Naive thymus-derived CD8-positive, alpha-beta T cell (primary cell): Measurements from ENCODE around the gene C10orf143. TPM values are rescaled to one million over a fixed set of nuclear protein-coding genes. Genes with fewer than 3 reads are reported as not detected.
"Not testable (repeated sequence)": the region's sequence is repeated elsewhere in the genome, so short reads cannot be mapped to it uniquely, and the experiment has no call there.

Source experiments
- ATAC-seq, 2 donors: fragments of 150-1000 bp; cut with Tn5 transposase in 1 of 2; sonication (Bioruptor Pico), chemical (Tn5 transposase) in 1 of 2; 1 replicate in 1 of 2; 2 replicates in 1 of 2; pipeline ENCODE4 v1.10.0; 2021; ENCODE audit warnings: mild to moderate bottlenecking in 2 of 2, moderate library complexity in 2 of 2
- POLR2A ChIA-PET: fragments of 350-600 bp; sonication (Branson Sonifier 250); formaldehyde crosslinking; loops from one replicate; lab custom pipeline; 2021; ENCODE audit warnings: antibody characterized with exemption; lab: Charles Lee
- DNase-seq, 10 donors: peaks; one replicate each; pipeline versions ENCODE4 v3.0.0 to v3.0.0-alpha.2; 2020 to 2022
- H3K27ac Mint-ChIP-seq, 10 donors: one replicate each; pipeline ENCODE4 v1.8.0; 2020 to 2022; ENCODE audit warnings: mild to moderate bottlenecking in 10 of 10, mixed read lengths in 10 of 10, moderate library complexity in 4 of 10, inconsistent platforms in 1 of 10
- H3K27me3 Mint-ChIP-seq, 5 donors: one replicate each; pipeline ENCODE4 v1.8.0; 2021 to 2022; ENCODE audit warnings: mixed read lengths in 5 of 5
- H3K36me3 Mint-ChIP-seq, 3 donors: one replicate each; pipeline ENCODE4 v1.8.0; 2020 to 2022; ENCODE audit warnings: mixed read lengths in 3 of 3, mild to moderate bottlenecking in 2 of 3, inconsistent platforms in 1 of 3
- H3K4me1 Mint-ChIP-seq, 4 donors: one replicate each; pipeline ENCODE4 v1.8.0; 2021 to 2022; ENCODE audit warnings: mixed read lengths in 4 of 4
- H3K4me3 Mint-ChIP-seq, 10 donors: one replicate each; pipeline ENCODE4 v1.8.0; 2020 to 2022; ENCODE audit warnings: mild to moderate bottlenecking in 10 of 10, mixed read lengths in 10 of 10, moderate library complexity in 6 of 10, inconsistent platforms in 1 of 10
- H3K9me3 Mint-ChIP-seq, 9 donors: one replicate each; pipeline ENCODE4 v1.8.0; 2020 to 2022; ENCODE audit warnings: mixed read lengths in 9 of 9, mild to moderate bottlenecking in 3 of 9, inconsistent platforms in 1 of 9, moderate library complexity in 1 of 9
- polyA plus RNA-seq, 3 donors: library from polyadenylated mRNA; unstranded; fragments of 300-500 nt; fragmentation: Illumina TruSeq; gene quantifications; one replicate each; pipeline ENCODE4 v1.2.3, GENCODE V29; 2021
- total RNA-seq, 8 experiments: library from RNA in 2 of 8; stranded (reverse) in 2 of 8; gene quantifications; one replicate each; pipeline ENCODE4 v1.2.3 and lab custom pipeline; 2021 to 2026

The C10orf143 gene
- total and polyA plus RNA-seq, 5 experiments from 2014 or later = 17.5 to 48.1 (median 28.6) TPM

DNA sequence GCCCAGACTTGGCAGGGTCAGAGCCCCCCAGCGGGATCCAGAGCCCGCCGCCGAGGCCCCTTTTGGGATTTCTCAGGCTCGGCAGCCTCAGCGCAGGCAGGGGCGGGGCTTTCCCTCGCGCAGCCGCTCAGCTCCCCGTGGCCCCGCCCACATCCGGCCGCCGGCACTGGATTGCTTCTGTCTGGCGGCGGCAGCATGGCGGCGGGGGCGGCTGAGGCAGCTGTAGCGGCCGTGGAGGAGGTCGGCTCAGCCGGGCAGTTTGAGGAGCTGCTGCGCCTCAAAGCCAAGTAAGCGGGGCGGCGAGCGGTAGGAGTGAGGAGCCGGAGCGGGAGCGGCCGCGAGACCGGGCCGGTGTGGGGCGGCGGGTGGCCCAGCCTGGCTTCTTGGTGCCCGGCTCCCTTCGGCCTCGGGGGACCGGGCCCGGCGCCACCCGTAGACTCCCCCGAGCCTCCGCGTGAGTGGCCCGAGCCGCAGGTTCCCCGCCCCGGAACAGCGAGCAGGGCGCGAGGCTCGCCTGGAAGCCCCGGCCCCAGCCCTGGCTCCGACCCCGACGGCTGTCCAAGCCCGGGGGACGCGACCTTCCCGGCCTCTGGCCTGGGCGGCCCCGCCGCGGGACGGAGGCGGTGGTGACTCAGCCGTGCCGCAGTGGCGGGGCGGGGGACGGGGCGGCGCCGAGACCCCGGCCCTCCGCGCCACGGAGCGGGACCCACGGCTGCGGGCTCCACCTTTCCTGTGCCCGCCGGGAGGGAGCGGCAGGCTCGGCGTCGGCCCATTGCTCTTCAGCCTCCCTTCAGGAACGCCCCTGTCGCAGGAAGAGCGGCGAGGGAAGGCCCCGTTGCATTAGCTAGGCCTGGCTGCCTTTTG lies 25.8 kb upstream of the C10orf143 start, which contains the start of gene GLRX3:
GLRX3 (plus strand) TSS at position 166 of the 864 bp plus-strand sequence; CDS start at position 196, 30 bp downstream.
- peaks cover 0 to 10% (median 4%) of the 10 kb centered on the region in 5 donors for H3K27me3 Mint-ChIP-seq
- peak; percentile 93 to 96 for ATAC-seq
- POLR2A ChIA-PET = interaction anchor here (0.7 to 3.9 kb wide), 3 partner anchors 9 to 26 kb away, joined by 3 to 105 read pairs (median 3); partner anchors contain the start of gene C10orf143
- peak; percentile 75 to 96 (median 87) for DNase-seq
- H3K4me3 Mint-ChIP-seq = peak within 1 kb of the TSS; percentile 88 to 96 (median 92)
- H3K36me3 Mint-ChIP-seq = peaks cover 0 to 6% (median 0%) of the 10 kb centered on the region in 3 donors
- no peaks in the 10 kb centered on the region for H3K9me3 Mint-ChIP-seq
- peaks cover 10 to 46% (median 39%) of the 10 kb centered on the region in 4 donors for H3K4me1 Mint-ChIP-seq
- peak within 1 kb of the TSS; percentile 59 to 94 (median 90) for H3K27ac Mint-ChIP-seq

DNA sequence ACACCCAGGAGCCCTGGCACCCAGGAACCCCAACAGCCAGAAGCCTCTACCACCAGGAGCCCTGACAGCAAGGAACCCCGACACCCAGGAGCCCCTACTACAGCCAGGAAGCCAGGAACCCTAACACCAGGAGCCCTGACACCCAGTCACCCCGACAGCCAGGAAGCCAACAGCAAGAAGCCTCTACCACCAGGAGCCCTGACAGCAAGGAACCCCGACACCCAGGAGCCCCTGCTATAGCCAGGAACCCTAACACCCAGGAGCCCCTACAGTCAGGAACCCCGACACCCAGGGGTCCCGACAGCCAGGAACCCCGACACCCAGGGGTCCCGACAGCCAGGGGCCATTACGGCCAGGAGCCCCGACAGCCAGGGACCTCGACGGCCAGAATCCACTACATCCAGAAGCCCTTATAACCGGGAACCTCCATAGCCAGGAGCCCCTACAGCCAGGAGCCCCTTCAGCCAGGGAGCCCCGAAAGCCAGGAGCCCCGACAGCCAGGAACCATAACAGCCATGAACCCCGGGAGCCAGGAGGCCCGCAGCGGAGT lies 25.1 kb upstream of the C10orf143 start:
- Mint-ChIP-seq H3K27me3 (peaks cover 3 to 17% (median 9%) of the 10 kb centered on the region in 5 donors), H3K36me3 (peaks cover 0 to 6% (median 0%) of the 10 kb centered on the region in 3 donors), H3K4me1 (peaks cover 8 to 40% (median 35%) of the 10 kb centered on the region in 4 donors), H3K4me3 (peak overlapping the region; percentile 86 to 96 (median 92)), H3K27ac (peak overlapping the region; percentile 35 to 92 (median 72)), H3K9me3 (no peaks in the 10 kb centered on the region)
- DNase-seq (no peak), ATAC-seq (peak in 1 of 2 donors; percentile 23)
- POLR2A ChIA-PET = interaction anchor here (0.7 to 3.9 kb wide), 3 partner anchors 9 to 25 kb away, joined by 3 to 105 read pairs (median 3); partner anchors contain the start of gene C10orf143

DNA sequence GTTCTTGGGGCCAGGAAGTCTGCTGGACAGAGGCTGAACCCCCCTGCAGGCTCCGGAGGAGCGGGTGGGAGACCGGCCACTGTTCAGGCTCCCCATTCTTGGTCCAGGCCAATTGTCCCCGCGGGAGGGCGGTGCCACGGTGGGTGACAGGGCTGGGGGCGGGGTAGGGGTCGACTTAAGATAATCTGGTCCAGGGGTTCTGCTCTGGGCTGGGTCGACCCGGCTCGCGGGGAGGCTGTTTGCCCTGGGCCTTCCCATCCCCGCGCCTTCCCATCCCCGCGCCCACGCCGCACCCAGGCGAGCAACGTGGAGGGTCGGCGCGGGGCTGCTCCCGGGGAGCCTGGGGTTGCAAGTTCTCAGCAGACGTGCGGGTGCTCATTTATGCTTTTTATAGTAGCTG lies 18.3 kb upstream of the C10orf143 start:
- POLR2A ChIA-PET = interaction anchor here (1.6 kb wide), 1 partner anchor 18 kb away, joined by 7 read pairs; no protein-coding TSS in a partner anchor

DNA sequence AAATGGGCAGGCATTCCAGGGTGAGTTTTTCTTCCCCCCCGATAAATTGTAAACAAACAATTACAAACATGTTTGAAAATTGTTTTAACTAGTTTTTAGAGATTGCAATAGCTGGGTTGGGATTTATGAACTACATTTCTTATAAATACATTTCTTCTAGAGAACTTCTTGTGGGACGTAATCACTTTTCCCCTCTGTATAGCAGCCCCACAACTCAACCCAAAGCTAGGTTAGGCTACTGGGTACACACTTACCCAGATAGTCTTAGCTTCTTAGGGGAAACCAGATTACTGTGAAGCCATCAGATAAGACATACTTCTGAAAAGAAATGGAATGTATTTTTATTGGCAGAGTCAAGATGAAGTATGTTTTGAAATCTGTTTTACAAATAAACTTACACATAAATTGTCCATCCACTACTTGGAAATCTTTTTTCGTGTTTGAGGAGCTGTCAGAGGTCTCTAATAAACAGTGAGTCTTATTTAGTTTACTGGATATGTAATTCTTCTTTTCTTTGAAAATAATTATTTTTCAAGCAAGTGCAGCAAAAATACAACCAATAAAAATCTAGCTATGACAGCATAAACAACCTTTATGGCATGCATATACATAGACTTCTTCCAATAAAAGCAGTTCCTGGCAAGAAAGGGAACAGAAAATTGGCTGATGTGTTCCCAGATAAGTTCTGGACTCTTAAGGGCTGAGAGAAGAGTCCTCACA lies 17.6 kb upstream of the C10orf143 start:
- Mint-ChIP-seq H3K27ac (no peak overlapping the region), H3K36me3 (no peaks in the 10 kb centered on the region), H3K9me3 (no peaks in the 10 kb centered on the region), H3K4me1 (peaks cover 6 to 10% (median 7%) of the 10 kb centered on the region in 4 donors), H3K27me3 (peaks cover 10 to 35% (median 18%) of the 10 kb centered on the region in 5 donors), H3K4me3 (no peak overlapping the region)
- DNase-seq (no peak), ATAC-seq (no peak)
- POLR2A ChIA-PET = interaction anchor here (0.8 to 1.6 kb wide), 3 partner anchors 17 to 1096 kb away, joined by 3 to 7 read pairs (median 7); no protein-coding TSS in a partner anchor

More for the DNA sequence above, 18.3 kb upstream of the C10orf143 start:
- DNase-seq = no peak
- Mint-ChIP-seq H3K27me3 (peaks cover 10 to 37% (median 18%) of the 10 kb centered on the region in 5 donors), H3K4me1 (peaks cover 6 to 10% (median 7%) of the 10 kb centered on the region in 4 donors), H3K27ac (no peak overlapping the region), H3K36me3 (no peaks in the 10 kb centered on the region), H3K9me3 (no peaks in the 10 kb centered on the region), H3K4me3 (no peak overlapping the region)
- no peak for ATAC-seq

DNA sequence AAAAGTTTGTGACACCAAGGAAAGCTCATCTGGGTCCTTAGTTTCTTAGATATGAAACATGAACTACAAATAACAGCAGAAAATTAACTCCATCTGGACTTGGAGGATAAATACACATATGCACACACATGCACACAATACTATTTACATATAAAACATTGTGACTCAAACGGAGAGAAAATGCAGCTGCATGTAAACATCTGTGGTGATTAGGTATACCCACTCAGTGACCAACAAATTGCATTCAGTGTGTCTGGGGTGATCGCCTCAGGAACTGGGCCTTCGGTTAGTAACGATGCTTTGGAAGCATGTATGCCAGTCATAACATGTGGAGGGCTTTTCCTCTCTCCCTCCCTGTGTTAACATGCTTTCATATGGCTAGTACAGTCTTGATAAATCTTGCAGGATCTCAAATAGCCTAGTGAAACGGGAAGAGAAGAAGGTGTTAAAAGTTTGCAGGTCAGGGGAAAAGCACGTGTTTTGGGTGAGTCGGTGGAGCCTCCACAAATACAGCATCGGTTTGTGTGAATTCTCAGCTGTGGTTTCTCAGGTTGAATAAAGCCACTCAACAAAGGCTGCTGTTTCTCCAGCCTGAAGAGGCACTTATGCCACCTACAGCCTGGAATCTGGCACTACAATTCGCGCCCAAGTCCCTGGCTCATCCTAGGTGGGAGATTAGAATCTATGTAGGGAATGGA lies 16.9 kb upstream of the C10orf143 start:
- peak in 8 of 10 donors; percentile 24 to 60 (median 46) for DNase-seq
- Mint-ChIP-seq H3K27ac (no peak overlapping the region), H3K27me3 (peaks cover 10 to 35% (median 18%) of the 10 kb centered on the region in 5 donors), H3K4me3 (no peak overlapping the region), H3K9me3 (no peaks in the 10 kb centered on the region), H3K36me3 (no peaks in the 10 kb centered on the region), H3K4me1 (peaks cover 6 to 10% (median 7%) of the 10 kb centered on the region in 4 donors)
- ATAC-seq = peak; percentile 91 to 99
- POLR2A ChIA-PET = interaction anchor here (0.6 to 1.6 kb wide), 5 partner anchors 9 to 1096 kb away, joined by 3 to 7 read pairs (median 5); partner anchors contain the start of gene GLRX3

DNA sequence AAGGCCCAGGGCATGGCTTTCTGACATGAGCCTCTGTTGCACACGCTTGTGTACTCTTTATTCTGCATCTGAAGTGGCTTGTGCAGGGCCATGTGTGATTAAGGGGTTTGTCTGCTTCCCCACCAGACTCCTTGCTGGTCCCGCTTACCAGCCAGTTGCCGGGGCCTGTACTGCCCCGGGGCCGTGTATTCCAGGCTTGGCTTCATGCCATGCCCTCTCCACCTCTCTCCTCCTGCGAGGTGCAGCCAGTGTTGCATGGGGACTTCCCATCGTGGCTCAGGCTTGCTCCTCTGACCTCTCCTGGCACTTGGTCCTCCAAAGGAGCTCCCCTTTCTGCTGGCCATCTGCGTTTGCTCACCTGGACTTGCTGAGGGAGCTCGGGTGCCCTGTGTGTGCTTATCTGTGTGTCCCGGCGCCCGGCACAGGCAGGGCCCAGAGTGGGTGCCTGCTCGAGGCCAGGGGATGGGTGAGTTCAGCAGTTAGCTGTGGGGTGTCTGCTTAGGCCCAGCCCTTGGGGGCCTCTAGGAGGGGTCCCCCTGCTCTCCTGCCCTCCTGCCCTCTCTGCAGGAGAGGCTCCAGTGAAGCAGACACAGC lies 11.0 kb upstream of the C10orf143 start:
- no peaks in the 10 kb centered on the region for H3K4me1 Mint-ChIP-seq
- peaks cover 0 to 7% (median 0%) of the 10 kb centered on the region in 3 donors for H3K36me3 Mint-ChIP-seq
- DNase-seq (no peak), ATAC-seq (no peak)
- H3K27ac Mint-ChIP-seq = no peak overlapping the region
- H3K27me3 Mint-ChIP-seq = peaks cover 0 to 3% (median 0%) of the 10 kb centered on the region in 5 donors
- H3K9me3 Mint-ChIP-seq = peaks cover 0 to 16% (median 5%) of the 10 kb centered on the region in 9 donors
- H3K4me3 Mint-ChIP-seq = no peak overlapping the region
- POLR2A ChIA-PET = interaction anchor here (1.1 kb wide), 1 partner anchor 10 kb away, joined by 3 read pairs; the partner anchor contains the start of gene C10orf143

DNA sequence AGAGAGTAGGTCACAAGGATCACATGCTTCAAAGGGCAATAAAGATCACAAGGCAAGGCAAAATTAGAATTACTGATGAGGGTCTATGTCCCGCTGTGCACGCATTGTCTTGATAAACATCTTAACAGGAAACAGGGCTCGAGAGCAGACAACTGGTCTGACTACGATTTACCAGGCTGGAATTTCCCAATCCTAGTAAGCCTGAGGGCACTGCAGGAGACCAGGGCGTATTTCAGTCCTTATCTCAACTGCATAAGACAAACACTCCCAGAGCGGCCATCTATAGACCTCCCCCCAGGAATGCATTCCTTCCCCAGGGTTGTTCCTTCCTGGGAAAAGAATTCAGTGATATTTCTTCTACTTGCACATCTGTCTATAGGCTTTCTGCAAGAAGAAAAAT lies 6.9 kb upstream of the C10orf143 start:
- H3K27me3 Mint-ChIP-seq, ATAC-seq, POLR2A ChIA-PET, DNase-seq, H3K4me3 Mint-ChIP-seq, H3K4me1 Mint-ChIP-seq: not testable (repeated sequence)
- Mint-ChIP-seq H3K36me3 (peaks cover 0 to 12% (median 4%) of the 10 kb centered on the region in 3 donors), H3K9me3 (peaks cover 0 to 22% (median 7%) of the 10 kb centered on the region in 9 donors), H3K27ac (peak overlapping the region in 1 of 10 donors; percentile 24)

DNA sequence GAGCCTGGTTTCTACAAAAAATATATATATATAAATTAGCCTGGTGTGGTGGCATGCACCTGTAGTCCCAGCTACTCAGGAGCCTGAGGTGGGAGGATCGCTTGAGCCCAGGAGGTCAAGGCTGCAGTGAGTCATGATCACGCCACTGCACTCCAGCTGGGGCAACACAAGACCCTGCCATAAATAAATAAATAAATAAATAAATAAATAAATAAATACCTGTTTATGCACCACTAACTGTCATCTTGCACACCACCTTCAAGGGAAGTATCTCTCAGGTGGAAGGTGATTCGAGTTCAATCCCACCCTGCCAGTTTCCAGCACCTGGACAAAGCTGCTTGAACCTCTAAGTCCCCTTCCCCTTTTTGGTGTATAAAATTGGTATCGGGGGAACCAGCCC lies 6.3 kb upstream of the C10orf143 start:
- H3K27ac Mint-ChIP-seq, DNase-seq, H3K4me3 Mint-ChIP-seq, ATAC-seq, H3K27me3 Mint-ChIP-seq: not testable (repeated sequence)
- POLR2A ChIA-PET = interaction anchor here (0.9 kb wide), 1 partner anchor 19 kb away, joined by 3 read pairs; the partner anchor contains the start of gene GLRX3
- Mint-ChIP-seq H3K36me3 (peaks cover 0 to 12% (median 4%) of the 10 kb centered on the region in 3 donors), H3K9me3 (peaks cover 0 to 22% (median 7%) of the 10 kb centered on the region in 9 donors), H3K4me1 (peaks cover 5 to 14% (median 10%) of the 10 kb centered on the region in 4 donors)

DNA sequence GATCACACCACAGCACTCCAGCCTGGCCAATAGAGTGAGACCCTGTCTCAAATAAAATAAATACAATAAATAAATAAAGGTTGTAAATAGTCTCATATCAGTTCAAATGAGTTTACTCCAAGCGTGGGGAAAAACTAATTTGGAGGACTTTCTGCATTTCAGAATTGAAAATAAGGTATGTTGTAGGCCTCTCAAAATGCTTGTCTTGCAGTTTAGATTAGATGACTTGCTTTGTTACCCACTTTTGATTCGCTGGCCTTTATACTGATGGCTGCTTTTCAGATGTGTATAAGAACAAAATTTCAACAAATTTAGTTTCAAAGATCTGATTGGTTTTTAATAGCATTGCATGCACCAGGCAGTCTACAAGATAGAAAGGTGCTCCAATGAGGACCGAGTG lies 2.2 kb upstream of the C10orf143 start:
- ATAC-seq (no peak), DNase-seq (no peak)
- peak overlapping the region in 3 of 10 donors; percentile 1 to 99 (median 98) for H3K4me3 Mint-ChIP-seq
- H3K4me1 Mint-ChIP-seq = peaks cover 20 to 38% (median 37%) of the 10 kb centered on the region in 4 donors
- peak overlapping the region in 2 of 10 donors; percentile 9 to 61 for H3K27ac Mint-ChIP-seq
- peaks cover 3 to 10% (median 4%) of the 10 kb centered on the region in 3 donors for H3K36me3 Mint-ChIP-seq
- H3K27me3 Mint-ChIP-seq = no peaks in the 10 kb centered on the region
- POLR2A ChIA-PET = no interaction called here
- peaks cover 0 to 13% (median 5%) of the 10 kb centered on the region in 9 donors for H3K9me3 Mint-ChIP-seq

DNA sequence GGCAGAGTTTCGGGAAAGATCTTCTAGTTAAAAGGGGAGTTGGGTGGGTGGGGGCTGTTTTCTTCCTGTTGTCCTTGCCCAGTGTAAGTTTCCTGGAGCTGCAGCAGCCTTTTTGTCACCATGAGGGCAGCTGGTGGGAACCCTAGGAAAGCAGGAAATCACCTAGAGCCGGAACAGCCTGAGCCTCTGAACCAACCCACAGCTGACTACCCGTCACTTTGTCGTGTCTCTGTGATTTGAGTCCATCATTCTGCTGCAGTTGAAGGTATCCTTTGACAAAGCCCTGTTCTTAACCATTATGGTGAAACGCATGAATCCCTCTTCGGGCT lies 1.2 kb upstream of the C10orf143 start:
- Mint-ChIP-seq H3K27ac (peak overlapping the region; percentile 96 to 99 (median 97)), H3K4me3 (peak overlapping the region; percentile 89 to 100 (median 99)), H3K36me3 (peaks cover 4 to 7% (median 5%) of the 10 kb centered on the region in 3 donors), H3K4me1 (peaks cover 24 to 48% (median 46%) of the 10 kb centered on the region in 4 donors), H3K27me3 (no peaks in the 10 kb centered on the region), H3K9me3 (peaks cover 0 to 5% (median 0%) of the 10 kb centered on the region in 9 donors)
- ATAC-seq = no peak
- POLR2A ChIA-PET = interaction anchor here (1.3 to 3.9 kb wide), 6 partner anchors 16 to 1076 kb away, joined by 7 to 105 read pairs (median 18); partner anchors contain the start of genes GLRX3 and MGMT
- DNase-seq = no peak
